Neutrophil (primary cell): ENCODE measurements around the gene GFOD1.

Source experiments
- H3K27ac ChIP-seq: fragments of 200-600 bp; sonication (generic); 2 replicates; pipeline ENCODE4 v1.5.1; 2016; ENCODE audit warnings: mild to moderate bottlenecking, moderate library complexity
- H3K27me3 ChIP-seq: fragments of 200-600 bp; sonication (generic); 2 replicates; pipeline ENCODE4 v1.6.0; 2016; ENCODE audit warnings: mild to moderate bottlenecking
- H3K36me3 ChIP-seq: fragments of 200-600 bp; sonication (generic); 2 replicates; pipeline ENCODE4 v1.5.1; 2017
- H3K4me1 ChIP-seq, 2 experiments: fragments of 200-600 bp in 1 of 2; sonication (generic) in 1 of 2; 1 replicate in 1 of 2; 2 replicates in 1 of 2; pipeline versions ENCODE4 v1.5.1 to v1.6.1; 2013 to 2016; ENCODE audit warnings: low read depth in 1 of 2, low read length in 1 of 2, mild to moderate bottlenecking in 1 of 2, moderate library complexity in 1 of 2; ENCODE audit not compliant: control insufficient read depth in 1 of 2, insufficient read depth in 1 of 2
- H3K4me3 ChIP-seq, 2 experiments: fragments of 200-600 bp in 1 of 2; sonication (generic) in 1 of 2; 1 replicate in 1 of 2; 2 replicates in 1 of 2; pipeline ENCODE4 v1.5.1; 2013 to 2016; ENCODE audit warnings: low read depth in 1 of 2, low read length in 1 of 2, mild to moderate bottlenecking in 1 of 2, moderate library complexity in 1 of 2
- H3K9me3 ChIP-seq: fragments of 200-600 bp; sonication (generic); 2 replicates; pipeline ENCODE4 v1.5.1; 2016
- TF ChIP-seq, protein P1 (sequence below): fragments of 200-600 bp; sonication (generic); IDR thresholded peaks from 2 replicates; pipeline ENCODE4 v1.5.1; 2016; ENCODE audit warnings: antibody characterized with exemption

GFOD1 gene

DNA sequence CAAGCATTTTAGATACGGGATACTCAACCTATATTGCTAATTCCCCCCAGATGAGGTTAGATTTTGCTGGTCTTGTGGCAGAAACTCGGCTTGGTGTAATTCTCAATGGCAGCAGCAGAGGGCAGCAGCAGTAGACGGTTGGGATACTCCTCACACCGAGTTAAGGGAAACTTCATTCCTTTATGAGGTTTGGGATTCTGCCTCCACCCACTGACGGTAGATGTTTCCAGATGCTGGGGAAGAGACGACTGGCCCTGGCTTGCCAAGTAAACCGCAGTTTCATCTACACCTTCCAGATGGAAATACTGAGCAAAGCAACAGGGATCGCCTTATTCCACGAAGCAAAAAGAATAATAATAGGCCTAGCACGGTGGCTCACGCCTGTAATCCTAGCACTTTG, 150.8 kb downstream of the GFOD1 start:
- Histone ChIP-seq H3K9me3 (no peaks in the 10 kb centered on the region), H3K4me3 (no peak overlapping the region), H3K27me3 (no peaks in the 10 kb centered on the region), H3K4me1 (peaks cover 20 to 29% of the 10 kb centered on the region in 2 experiments), H3K36me3 (no peaks in the 10 kb centered on the region), H3K27ac (no peak overlapping the region)
- TF ChIP-seq, protein P1, sequence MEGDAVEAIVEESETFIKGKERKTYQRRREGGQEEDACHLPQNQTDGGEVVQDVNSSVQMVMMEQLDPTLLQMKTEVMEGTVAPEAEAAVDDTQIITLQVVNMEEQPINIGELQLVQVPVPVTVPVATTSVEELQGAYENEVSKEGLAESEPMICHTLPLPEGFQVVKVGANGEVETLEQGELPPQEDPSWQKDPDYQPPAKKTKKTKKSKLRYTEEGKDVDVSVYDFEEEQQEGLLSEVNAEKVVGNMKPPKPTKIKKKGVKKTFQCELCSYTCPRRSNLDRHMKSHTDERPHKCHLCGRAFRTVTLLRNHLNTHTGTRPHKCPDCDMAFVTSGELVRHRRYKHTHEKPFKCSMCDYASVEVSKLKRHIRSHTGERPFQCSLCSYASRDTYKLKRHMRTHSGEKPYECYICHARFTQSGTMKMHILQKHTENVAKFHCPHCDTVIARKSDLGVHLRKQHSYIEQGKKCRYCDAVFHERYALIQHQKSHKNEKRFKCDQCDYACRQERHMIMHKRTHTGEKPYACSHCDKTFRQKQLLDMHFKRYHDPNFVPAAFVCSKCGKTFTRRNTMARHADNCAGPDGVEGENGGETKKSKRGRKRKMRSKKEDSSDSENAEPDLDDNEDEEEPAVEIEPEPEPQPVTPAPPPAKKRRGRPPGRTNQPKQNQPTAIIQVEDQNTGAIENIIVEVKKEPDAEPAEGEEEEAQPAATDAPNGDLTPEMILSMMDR: peak; percentile 94

DNA sequence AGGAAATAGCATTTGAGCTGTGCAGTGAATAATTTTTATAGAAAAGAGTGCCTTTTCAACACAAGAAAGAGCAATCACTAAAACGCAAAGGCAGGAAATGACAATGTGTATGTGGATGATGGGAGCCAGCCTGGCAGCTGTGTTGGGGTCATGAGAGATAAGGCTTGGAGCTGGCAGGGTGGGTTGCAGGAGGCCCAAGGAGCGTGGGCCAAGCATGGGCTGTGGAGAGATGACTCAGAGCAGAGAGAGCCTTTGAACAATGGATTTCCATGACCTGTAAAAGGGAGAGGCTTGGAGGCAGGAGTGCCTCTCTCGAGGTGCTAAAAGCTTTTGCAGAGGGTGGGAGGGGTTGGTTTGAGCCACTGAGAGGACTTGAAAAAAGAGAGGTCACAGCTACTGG, 152.4 kb downstream of the GFOD1 start:
- H3K36me3 ChIP-seq: no peaks in the 10 kb centered on the region
- H3K4me3 ChIP-seq: no peak overlapping the region
- H3K4me1 ChIP-seq: peaks cover 15 to 21% of the 10 kb centered on the region in 2 experiments
- TF ChIP-seq, protein P1: no peak
- H3K9me3 ChIP-seq: no peaks in the 10 kb centered on the region
- H3K27me3 ChIP-seq: no peaks in the 10 kb centered on the region
- no peak overlapping the region for H3K27ac ChIP-seq

DNA sequence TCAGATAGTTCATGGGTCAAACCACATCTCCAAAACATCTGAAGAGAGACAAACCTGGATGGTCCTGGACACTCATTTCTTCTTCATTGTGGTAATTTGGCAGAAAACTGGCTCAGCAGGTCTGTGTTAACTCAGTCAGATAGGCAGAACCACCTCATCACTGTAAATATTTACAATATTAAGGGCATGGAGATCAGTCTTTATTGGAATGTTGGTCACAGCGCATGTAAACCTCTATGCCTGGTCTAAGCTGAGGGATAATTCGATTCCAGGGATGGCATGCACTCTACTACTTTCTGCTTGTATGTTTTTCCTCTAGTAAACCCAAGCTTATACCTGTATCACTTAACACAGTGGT, 155.1 kb downstream of the GFOD1 start:
- Histone ChIP-seq H3K36me3 (no peaks in the 10 kb centered on the region), H3K27me3 (no peaks in the 10 kb centered on the region), H3K9me3 (no peaks in the 10 kb centered on the region), H3K4me1 (peaks cover 19 to 27% of the 10 kb centered on the region in 2 experiments), H3K27ac (no peak overlapping the region), H3K4me3 (no peak overlapping the region)
- TF ChIP-seq, protein P1: no peak

DNA sequence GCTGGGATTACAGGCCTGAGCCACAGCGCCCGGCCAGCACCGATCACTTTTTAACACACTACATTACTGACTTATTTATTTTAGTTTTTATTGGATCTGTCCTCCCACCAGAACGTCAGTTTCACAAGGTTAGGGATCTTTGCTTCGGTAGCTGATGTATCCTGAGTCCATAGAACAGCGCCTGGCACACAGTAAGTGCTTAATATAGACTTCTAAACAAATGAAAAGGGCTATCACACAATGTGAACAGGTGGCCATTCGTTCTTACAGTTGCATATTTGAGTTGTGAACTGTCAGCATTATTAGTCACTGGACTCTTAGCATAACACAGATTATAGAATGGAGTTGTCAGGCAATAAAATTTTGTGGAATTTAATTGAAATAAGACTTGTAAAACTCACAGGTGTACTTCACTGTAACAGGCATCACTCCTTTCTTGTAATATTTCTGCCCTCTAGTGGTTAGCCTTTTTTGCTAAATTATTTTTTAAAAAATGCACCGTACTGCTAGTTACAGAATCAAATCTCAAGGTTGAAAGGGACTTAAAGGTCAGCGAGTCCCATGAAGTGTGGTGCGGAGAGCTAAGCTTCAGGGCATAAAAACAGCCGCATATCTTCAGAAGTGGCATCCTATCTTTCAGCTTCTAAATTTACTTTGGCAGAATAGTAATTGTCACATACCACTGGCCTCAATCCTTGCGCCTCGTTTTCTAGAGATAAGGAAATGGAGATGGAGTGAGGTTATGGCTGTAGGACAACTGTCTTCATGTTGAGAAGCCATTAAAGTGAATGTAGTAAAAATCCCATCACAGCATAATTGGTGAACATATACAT, 155.7 kb downstream of the GFOD1 start:
- no peak overlapping the region for H3K27ac ChIP-seq
- peaks cover 23 to 27% of the 10 kb centered on the region in 2 experiments for H3K4me1 ChIP-seq
- TF ChIP-seq, protein P1: peak; percentile 66
- H3K36me3 ChIP-seq: no peaks in the 10 kb centered on the region
- H3K9me3 ChIP-seq: no peaks in the 10 kb centered on the region
- H3K4me3 ChIP-seq: no peak overlapping the region
- H3K27me3 ChIP-seq: no peaks in the 10 kb centered on the region

DNA sequence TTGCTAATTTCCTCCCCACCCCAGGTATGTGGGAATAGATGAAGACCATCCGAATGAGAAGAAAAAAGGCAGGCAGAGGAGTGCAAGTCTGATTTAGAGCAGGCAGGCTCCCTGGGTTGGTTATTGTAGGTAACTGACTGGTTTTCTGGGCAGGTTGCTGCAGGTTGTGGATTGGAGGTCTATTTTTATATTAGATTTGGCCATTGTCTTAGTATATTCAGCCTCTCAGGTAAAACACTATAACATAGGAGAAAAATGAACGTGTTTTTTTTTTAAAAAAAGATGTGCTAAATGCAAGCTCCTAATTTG, 158.6 kb downstream of the GFOD1 start:
- H3K27ac ChIP-seq: peak overlapping the region; percentile 97
- H3K4me3 ChIP-seq: peak overlapping the region; percentile 91 to 95
- no peaks in the 10 kb centered on the region for H3K27me3 ChIP-seq
- TF ChIP-seq, protein P1: no peak
- H3K9me3 ChIP-seq: no peaks in the 10 kb centered on the region
- peaks cover 24% of the 10 kb centered on the region for H3K36me3 ChIP-seq
- peaks cover 25 to 27% of the 10 kb centered on the region in 2 experiments for H3K4me1 ChIP-seq
